ENCODE data around the gene TMEM167B. TPM values are rescaled to one million over a fixed set of nuclear protein-coding genes. Genes with fewer than 3 reads are reported as not detected.

The TMEM167B gene
- total RNA-seq, 1 donor from 2014 or later = 22.1 TPM

- Histone ChIP-seq H3K27me3 (no peaks in the 10 kb centered on the region), H4K20me1 (ENCODE audit: low read depth) (peaks cover 4% of the 10 kb centered on the region), H3K4me1 (peaks cover 11% of the 10 kb centered on the region), H3K36me3 (peaks cover 3% of the 10 kb centered on the region), H3K9ac (peak overlapping the region; percentile 68), H3K9me3 (ENCODE audit: low read depth) (no peaks in the 10 kb centered on the region), H3K4me2 (peak overlapping the region; percentile 90), H2AFZ (replicated peaks) (no peak overlapping the region), H3K27ac (no peak overlapping the region), H3K79me2 (ENCODE audit: low read depth) (peaks cover 25% of the 10 kb centered on the region), H3F3A (ENCODE audit: low read depth) (peaks cover 39% of the 10 kb centered on the region), H3K4me3 (peak overlapping the region; percentile 80)
- H3K4me3 Mint-ChIP-seq = peak overlapping the region; percentile 93
- no peak for TF ChIP-seq EZH2 (IDR thresholded peaks at IDR 0.05)
- no peak for TF ChIP-seq EZH2phosphoT487 (IDR thresholded peaks at IDR 0.05)
- no peak for TF ChIP-seq CTCF (IDR thresholded peaks at IDR 0.05)
- peaks cover 3% of the 10 kb centered on the region for H3K9me3 Mint-ChIP-seq
- no peak overlapping the region for H3K27ac Mint-ChIP-seq
- DNase-seq (ENCODE audit: low spot score) = no peak
- H3K4me1 Mint-ChIP-seq = peaks cover 32% of the 10 kb centered on the region
- peaks cover 3% of the 10 kb centered on the region for H3K36me3 Mint-ChIP-seq
- no peaks in the 10 kb centered on the region for H3K27me3 Mint-ChIP-seq (ENCODE audit: insufficient read depth, low read depth)
These were observed 1.3 kb downstream of the TMEM167B start for GRCh38 chr1:109091839-109092193.

DNA sequence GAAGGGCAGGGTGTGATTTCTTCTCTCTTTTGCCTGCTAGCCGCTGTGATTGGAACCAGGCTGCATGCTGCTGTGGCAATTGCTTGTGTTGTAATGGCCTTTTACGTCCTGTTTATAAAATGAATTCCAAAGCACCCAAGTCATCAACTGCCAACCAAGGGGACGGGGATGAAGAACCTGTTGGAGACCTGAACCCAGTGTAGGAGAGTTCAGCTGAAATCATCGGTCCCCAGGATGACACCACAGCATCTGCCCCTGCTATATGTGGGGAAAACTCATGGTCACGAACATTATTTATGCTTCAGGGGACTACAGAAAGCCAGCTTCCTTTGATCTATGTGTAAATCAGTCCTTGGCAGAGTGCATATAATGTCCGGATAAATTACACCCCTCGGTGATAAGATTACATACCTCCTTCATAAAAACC lies 3.8 kb downstream of the TMEM167B start:
- H3K27me3 ChIP-seq = no peaks in the 10 kb centered on the region
- H3K27me3 Mint-ChIP-seq (ENCODE audit: insufficient read depth, low read depth) = no peaks in the 10 kb centered on the region
- no peak overlapping the region for H3K4me2 ChIP-seq
- no peak overlapping the region for H3K9ac ChIP-seq
- no peaks in the 10 kb centered on the region for H3K9me3 ChIP-seq (ENCODE audit: low read depth)
- H3K79me2 ChIP-seq (ENCODE audit: low read depth) = peaks cover 25% of the 10 kb centered on the region
- peaks cover 27% of the 10 kb centered on the region for H3K4me1 Mint-ChIP-seq
- H2AFZ ChIP-seq (replicated peaks) = no peak overlapping the region
- no peak overlapping the region for H3K4me3 Mint-ChIP-seq
- TF ChIP-seq EZH2phosphoT487 (IDR thresholded peaks at IDR 0.05) (no peak), CTCF (IDR thresholded peaks at IDR 0.05) (no peak), EZH2 (IDR thresholded peaks at IDR 0.05) (no peak)
- peaks cover 4% of the 10 kb centered on the region for H4K20me1 ChIP-seq (ENCODE audit: low read depth)
- H3K4me3 ChIP-seq = no peak overlapping the region
- H3K27ac Mint-ChIP-seq = no peak overlapping the region
- H3F3A ChIP-seq (ENCODE audit: low read depth) = peaks cover 26% of the 10 kb centered on the region
- H3K27ac ChIP-seq = no peak overlapping the region
- H3K4me1 ChIP-seq = peaks cover 11% of the 10 kb centered on the region
- peaks cover 3% of the 10 kb centered on the region for H3K9me3 Mint-ChIP-seq
- no peak for DNase-seq (ENCODE audit: low spot score)
- H3K36me3 Mint-ChIP-seq = no peaks in the 10 kb centered on the region
- H3K36me3 ChIP-seq = peaks cover 3% of the 10 kb centered on the region

DNA sequence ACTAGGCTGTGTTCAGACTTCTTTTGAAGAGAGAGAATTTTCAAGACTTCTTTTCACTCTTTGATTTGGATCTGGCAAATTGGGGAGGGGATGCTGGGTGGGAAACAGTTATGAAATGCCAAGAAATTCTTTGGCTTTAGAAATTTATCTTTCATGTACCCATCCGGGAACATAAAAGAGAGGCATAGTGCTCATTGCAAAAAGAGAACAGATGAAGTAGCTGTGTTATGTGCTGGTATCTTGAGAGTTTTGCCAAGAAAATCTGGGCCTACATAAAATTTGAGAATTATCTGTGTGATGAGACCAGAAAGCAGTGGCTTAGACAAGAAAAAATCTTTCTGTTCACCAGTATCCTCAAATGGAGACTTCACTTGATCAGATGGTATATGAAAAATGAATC lies 4.3 kb downstream of the TMEM167B start:
- Mint-ChIP-seq H3K9me3 (peaks cover 3% of the 10 kb centered on the region), H3K27ac (no peak overlapping the region), H3K4me3 (no peak overlapping the region), H3K36me3 (no peaks in the 10 kb centered on the region), H3K4me1 (peaks cover 26% of the 10 kb centered on the region), H3K27me3 (ENCODE audit: insufficient read depth, low read depth) (peaks cover 2% of the 10 kb centered on the region)
- no peak overlapping the region for H3K4me3 ChIP-seq
- no peak overlapping the region for H3K27ac ChIP-seq
- peaks cover 11% of the 10 kb centered on the region for H3K4me1 ChIP-seq
- TF ChIP-seq EZH2phosphoT487 (IDR thresholded peaks at IDR 0.05) (no peak), EZH2 (IDR thresholded peaks at IDR 0.05) (no peak), CTCF (IDR thresholded peaks at IDR 0.05) (no peak)
- H3K9ac ChIP-seq = no peak overlapping the region
- no peaks in the 10 kb centered on the region for H3K9me3 ChIP-seq (ENCODE audit: low read depth)
- H3K27me3 ChIP-seq = no peaks in the 10 kb centered on the region
- H3F3A ChIP-seq (ENCODE audit: low read depth) = peaks cover 21% of the 10 kb centered on the region
- H2AFZ ChIP-seq (replicated peaks) = no peak overlapping the region
- H3K36me3 ChIP-seq = peaks cover 3% of the 10 kb centered on the region
- peaks cover 25% of the 10 kb centered on the region for H3K79me2 ChIP-seq (ENCODE audit: low read depth)
- H4K20me1 ChIP-seq (ENCODE audit: low read depth) = peaks cover 4% of the 10 kb centered on the region
- no peak overlapping the region for H3K4me2 ChIP-seq
- DNase-seq (ENCODE audit: low spot score) = no peak
